GM12872 (cell line): ENCODE data around the gene KAT6B.

ENCODE experiments used
- CTCF ChIP-seq: IDR thresholded peaks from 3 replicates; pipeline ENCODE4 v1.5.1; 2011; ENCODE audit warnings: low read depth, mild to moderate bottlenecking, low read length, moderate library complexity; ENCODE audit not compliant: insufficient read depth

Gene KAT6B

GRCh38 chr10:75007646-75008045 is 181.2 kb downstream of the KAT6B start:
- no peak for TF ChIP-seq CTCF

GRCh38 chr10:75008952-75009351 is 182.6 kb downstream of the KAT6B start:
- no peak for TF ChIP-seq CTCF

GRCh38 chr10:75009426-75009825 is 183.0 kb downstream of the KAT6B start:
- no peak for TF ChIP-seq CTCF

- TF ChIP-seq CTCF: no peak
Measured at GRCh38 chr10:75010373-75010772, 184.0 kb downstream of the KAT6B start.

GRCh38 chr10:75011221-75011620 is 184.8 kb downstream of the KAT6B start:
- no peak for TF ChIP-seq CTCF

GRCh38 chr10:75012471-75012870 is 186.1 kb downstream of the KAT6B start:
- no peak for TF ChIP-seq CTCF

GRCh38 chr10:75013007-75013406 is 186.6 kb downstream of the KAT6B start:
- no peak for TF ChIP-seq CTCF

- TF ChIP-seq CTCF: no peak
Measured at GRCh38 chr10:75013522-75013921, 187.1 kb downstream of the KAT6B start.
